NCI-H226 (cell line): Measurements from ENCODE around the gene MPC2.
"Not testable (repeated sequence)": the region's sequence is repeated elsewhere in the genome, so short reads cannot be mapped to it uniquely, and the experiment has no call there.

Experiments used
- DNase-seq: peaks from one replicate; pipeline ENCODE4 v3.0.0-alpha.2; 2015

MPC2 gene

GRCh38 chr1:167904652-167905130, 32.2 kb downstream of the MPC2 start:
- DNase-seq: peak; percentile 83

DNA sequence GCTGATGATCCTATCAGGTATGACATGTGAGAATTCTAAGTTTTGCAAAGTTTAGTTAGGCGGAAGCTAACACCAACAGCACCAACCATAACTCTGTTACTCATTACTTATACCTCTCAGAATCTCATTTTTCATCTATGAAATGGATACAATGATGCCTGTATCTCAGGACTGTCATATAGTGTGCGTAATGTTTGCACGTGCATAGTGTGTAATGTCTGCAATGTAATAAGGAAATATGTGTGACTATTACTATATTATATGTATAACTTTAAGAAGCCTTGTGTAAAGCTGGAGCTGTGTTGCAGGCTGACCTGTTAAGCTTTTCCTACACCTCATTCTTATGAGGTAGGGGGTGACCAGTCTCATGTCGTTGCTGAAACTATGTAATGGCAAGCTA, 36.0 kb downstream of the MPC2 start:
- no peak for DNase-seq

GRCh38 chr1:167899253-167899681, 37.6 kb downstream of the MPC2 start:
- no peak for DNase-seq

GRCh38 chr1:167898578-167899222, 38.2 kb downstream of the MPC2 start:
- DNase-seq: no peak

DNA sequence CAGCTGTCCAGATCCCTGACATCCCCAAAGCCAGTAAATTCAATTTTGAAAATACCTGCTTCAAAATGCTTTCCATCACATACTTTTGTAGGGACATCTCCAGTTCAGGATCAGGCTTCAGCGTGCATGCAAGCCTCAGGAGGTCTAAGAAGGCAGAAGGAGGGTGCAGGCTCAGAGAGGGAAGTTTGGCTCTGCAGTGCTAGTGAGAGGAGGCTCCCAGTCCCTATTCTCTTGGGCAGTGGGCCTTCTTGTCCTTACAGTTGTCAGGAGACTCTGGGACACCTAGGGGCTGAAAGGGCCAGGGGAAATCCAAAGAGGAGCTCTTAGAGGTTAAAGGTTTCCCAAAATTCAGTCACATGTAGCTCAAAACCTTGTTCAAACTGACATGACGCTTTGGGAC, 43.1 kb downstream of the MPC2 start:
- DNase-seq: no peak

DNA sequence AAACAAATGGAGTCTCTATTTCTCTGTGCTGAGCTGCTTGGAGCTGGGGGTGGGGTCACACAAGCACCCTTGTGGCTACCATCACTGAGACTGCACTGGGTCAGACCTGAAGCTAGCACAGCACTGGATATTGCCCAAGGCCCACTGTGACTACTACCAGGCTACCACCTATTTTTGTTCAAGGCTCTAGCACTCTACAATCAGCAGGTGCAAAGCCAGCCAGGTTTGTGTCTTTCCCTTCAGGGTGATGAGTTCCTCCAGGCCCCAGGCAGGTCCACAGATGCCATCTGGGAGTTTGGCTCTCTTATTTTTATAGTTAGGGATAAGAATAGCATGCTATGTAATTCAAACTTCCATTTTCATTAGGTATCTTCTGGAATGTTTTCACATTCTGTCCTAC, 46.5 kb downstream of the MPC2 start:
- DNase-seq: no peak

DNA sequence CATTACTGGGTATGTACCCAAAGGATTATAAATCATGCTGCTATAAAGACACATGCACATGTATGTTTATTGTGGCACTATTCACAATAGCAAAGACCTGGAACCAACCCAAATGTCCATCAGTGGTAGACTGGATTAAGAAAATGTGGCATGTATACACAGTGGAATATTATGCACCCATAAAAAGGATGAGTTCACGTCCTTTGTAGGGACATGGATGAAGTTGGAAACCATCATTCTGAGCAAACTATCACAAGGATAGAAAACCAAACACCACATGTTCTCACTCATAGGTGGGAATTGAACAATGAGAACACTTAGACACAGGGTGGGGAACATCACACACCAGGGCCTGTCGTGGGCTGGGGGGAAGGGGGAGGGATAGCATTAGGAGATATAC, 49.7 kb downstream of the MPC2 start:
- DNase-seq: not testable (repeated sequence)

- DNase-seq: no peak
Observed at GRCh38 chr1:167882376-167882775, 54.5 kb downstream of the MPC2 start.

DNA sequence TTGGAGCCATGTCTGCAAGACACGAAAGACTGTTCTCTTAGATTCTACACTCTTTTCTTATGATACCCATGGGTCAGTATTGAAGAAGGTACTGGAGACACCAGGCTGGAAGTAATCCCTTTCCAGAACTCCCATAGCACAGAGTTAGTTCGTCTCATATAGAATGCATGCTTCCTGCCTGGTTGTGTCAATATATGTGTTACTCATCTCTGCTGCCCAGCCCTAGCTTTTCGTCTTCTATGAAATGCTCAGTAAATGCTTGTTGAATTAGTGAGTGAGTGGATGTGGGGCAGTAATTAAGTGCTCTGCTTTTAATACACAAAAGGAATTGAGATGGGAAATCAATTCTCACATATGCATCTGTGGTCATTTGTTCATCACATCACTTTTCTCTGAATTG, 55.1 kb downstream of the MPC2 start:
- DNase-seq: no peak

DNA sequence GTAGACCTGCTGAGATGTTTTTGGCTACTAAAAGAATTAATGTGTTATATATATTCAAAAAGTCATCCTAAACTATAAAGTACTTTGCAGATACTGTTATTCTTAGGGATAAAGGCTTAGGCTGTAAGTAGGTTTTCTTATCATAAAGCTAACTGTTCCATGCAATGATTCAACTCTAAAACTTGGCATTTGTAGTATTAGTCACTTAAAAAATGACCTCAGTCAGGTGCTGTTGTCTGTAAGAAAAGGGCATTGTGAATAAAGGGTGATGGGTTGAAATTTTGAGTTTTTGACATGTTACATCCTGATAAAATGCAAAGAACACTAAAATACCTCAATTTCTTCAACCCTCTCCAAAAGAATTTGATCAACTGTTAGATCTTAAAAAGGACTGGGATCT, 55.8 kb downstream of the MPC2 start:
- DNase-seq: peak; percentile 58

DNA sequence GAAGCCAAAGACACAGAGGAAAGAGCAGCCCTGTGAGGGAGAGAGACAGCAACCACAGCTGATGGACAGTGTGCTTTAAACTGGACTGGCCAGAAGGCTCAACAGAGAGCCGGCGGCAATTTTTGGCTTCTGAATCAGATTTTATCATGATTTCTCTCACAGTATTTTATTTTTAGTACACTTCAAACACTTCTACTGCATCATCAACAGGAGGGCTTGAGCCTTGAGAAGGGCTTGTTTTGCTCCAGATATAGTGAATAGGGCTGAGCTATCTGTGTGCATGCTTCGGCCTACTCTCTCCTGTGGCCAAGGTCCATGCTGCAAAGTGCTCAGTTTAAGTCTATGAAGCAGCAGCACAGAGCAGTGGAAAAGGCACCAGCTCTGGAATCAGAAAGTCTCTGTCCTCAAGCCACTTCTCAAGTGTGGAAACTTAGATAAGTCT, 56.3 kb downstream of the MPC2 start:
- peak; percentile 39 for DNase-seq

DNA sequence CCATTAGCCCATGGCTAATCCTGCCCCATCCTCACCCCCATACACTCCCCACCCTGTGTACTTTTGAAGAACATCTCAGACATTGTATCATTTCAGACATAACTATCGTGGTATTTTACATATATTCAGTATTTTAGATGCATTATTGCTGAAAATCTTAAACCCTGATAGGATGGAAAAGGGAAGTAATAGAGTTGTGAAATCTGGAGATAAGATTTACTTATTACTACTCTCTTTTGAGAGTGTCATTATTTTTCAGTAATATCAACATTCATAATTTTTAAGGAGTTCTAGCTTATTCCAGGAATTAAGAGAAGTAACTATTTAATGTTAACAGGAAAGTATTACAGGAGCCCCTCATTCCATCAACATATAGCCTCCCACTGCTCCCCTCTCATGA, 57.4 kb downstream of the MPC2 start:
- DNase-seq: no peak

DNA sequence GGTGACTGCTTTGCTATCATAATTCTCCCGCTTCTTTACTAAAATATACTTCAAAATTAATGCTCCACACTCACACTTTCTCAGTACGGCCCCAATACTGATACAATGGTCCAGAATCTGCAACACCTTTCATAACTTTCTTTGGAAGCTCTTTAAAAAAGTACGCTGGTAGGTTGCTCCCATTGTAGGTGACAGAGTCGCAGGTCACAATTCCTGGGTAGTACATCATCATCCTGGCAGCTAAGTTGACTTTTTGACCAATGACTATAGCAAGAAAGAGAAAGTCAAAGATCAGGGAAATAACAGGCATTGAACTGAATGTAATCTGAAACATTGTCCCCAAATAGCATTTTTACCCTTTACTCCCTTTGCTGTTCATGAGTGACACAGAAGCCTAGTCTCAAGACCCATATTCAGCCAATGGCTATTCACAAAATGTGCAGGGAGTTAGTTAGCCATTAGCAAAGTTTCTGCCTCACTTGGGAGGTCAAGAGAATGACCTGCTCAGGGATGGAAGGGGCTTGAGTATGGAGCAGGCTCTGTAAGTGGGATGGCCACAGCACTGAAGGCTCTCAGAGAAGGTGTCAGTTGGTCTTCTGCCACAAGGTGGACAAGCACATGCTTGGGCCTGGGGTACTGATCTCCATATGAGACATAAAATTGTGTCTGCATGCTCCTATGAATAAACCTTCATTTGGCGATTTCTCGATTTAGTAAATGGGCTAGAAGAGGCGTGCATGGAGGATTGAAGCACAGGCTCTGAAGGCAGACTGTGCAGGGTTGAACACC, 58.3 kb downstream of the MPC2 start:
- no peak for DNase-seq

DNA sequence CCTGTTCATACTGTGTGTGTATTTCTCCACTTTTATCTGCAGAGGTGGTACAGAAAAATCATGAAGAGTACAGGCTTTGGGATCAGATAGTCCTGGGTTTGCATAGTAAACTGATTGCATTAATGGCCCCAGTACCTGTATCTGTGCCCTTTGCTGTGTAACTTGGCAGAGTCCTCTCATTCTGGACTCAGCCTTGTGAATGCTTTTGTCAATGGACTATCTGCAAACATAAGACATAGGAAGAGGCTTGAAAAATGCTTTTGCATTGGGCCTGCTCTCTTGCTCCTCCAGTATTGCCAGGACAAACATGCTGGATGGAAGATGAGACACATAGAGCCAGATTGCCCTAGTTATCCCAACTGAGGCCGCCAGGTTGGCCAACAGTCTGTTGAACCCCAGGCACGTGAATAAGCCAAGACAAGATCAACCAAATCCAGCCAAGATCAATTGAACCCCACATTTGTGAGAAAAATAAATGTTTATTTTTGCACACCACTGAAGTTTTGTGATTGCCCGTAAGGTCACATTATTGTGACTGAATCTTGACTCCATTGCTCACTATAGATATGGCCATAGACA, 60.2 kb downstream of the MPC2 start:
- DNase-seq: no peak

- no peak for DNase-seq
Observed at GRCh38 chr1:167871331-167871730, 65.5 kb downstream of the MPC2 start.

GRCh38 chr1:167869157-167870001, 67.5 kb downstream of the MPC2 start:
- DNase-seq: not testable (repeated sequence)

DNA sequence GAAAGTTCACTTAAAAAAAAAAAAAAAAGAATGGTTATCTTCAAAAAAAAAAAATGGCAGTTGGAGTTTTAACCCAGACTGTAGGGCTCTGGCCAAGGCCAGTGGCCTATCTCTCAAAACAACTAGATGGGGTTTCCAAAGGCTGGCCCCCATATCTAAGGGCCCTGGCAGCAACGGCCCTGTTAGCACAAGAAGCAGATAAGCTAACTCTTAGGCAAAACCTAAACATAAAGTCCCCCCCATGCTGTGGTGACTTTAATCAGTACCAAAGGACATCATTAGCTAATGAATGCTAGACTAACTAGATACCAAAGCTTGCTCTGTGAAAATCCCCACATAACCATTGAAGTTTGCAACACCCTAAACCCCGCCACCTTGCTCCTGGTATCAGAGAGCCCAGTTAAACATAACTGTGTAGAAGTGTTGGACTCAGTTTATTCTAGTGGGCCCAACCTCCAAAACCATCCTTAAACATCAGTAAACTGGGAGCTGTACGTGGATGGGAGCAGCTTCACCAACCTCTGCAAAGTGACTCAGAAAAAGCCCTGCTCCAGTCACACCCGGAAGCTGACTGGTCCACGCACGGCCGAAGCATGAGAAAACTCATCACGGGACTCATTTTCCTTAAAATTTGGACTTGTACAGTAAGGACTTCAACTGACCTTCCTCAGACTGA, 70.0 kb downstream of the MPC2 start:
- not testable (repeated sequence) for DNase-seq
